ENCODE measurements around the gene CRELD2. TPM values are rescaled to one million over a fixed set of nuclear protein-coding genes. Genes with fewer than 3 reads are reported as not detected.

CRELD2 gene
- polyA plus RNA-seq, 1 donor from 2014 or later: 83.2 TPM

GRCh38 chr22:49872347-49872746, 46.1 kb upstream of the CRELD2 start:
- no peaks in the 10 kb centered on the region for H3K9me2 ChIP-seq (ENCODE audit: insufficient read depth, low read length)
- no peak overlapping the region for H3K4me3 ChIP-seq (ENCODE audit: low read length)
- no peak overlapping the region for H2AFZ ChIP-seq (ENCODE audit: low read depth, low read length)
- no peaks in the 10 kb centered on the region for H3K36me3 ChIP-seq (ENCODE audit: insufficient read depth, low read length)
- H3K9me3 ChIP-seq (ENCODE audit: low read length): peaks cover 13% of the 10 kb centered on the region
- no peaks in the 10 kb centered on the region for H3F3A ChIP-seq (ENCODE audit: insufficient read depth, low read length, poor library complexity, severe bottlenecking)
- TF ChIP-seq REST (IDR thresholded peaks at IDR 0.05; ENCODE audit: borderline replicate concordance): no peak
- no peak for TF ChIP-seq CTCF (IDR thresholded peaks at IDR 0.05; ENCODE audit: poor library complexity, severe bottlenecking)
- no peak for TF ChIP-seq MXI1 (conservative IDR thresholded peaks at IDR 0.05; ENCODE audit: poor library complexity, severe bottlenecking)
- no peak for TF ChIP-seq TAF1 (IDR thresholded peaks at IDR 0.05; ENCODE audit: low read depth)
- TF ChIP-seq EP300 (conservative IDR thresholded peaks at IDR 0.05; ENCODE audit: poor library complexity, severe bottlenecking): no peak
- TF ChIP-seq SMC3 (conservative IDR thresholded peaks at IDR 0.05; ENCODE audit: poor library complexity): no peak
- no peak for TF ChIP-seq EZH2 (IDR thresholded peaks at IDR 0.05; ENCODE audit: borderline replicate concordance, insufficient read depth, low read length, poor library complexity, severe bottlenecking)
- TF ChIP-seq RAD21 (conservative IDR thresholded peaks at IDR 0.05): no peak
- no peak for TF ChIP-seq POLR2AphosphoS5 (IDR thresholded peaks at IDR 0.05)
- no peaks in the 10 kb centered on the region for H4K20me1 ChIP-seq (ENCODE audit: insufficient read depth)
- no peak overlapping the region for H3K27ac ChIP-seq (ENCODE audit: low read length)
- H3K27me3 ChIP-seq (ENCODE audit: insufficient read depth, low read depth, low read length): no peaks in the 10 kb centered on the region
- no peak overlapping the region for H3K4me2 ChIP-seq (ENCODE audit: low read length)
- no peak overlapping the region for H3K9ac ChIP-seq (ENCODE audit: low read length)
- H3K79me2 ChIP-seq (replicated peaks; ENCODE audit: insufficient read depth, low read length): peaks cover 84% of the 10 kb centered on the region

GRCh38 chr22:49873228-49873940, 45.0 kb upstream of the CRELD2 start:
- Histone ChIP-seq H3K27me3 (ENCODE audit: insufficient read depth, low read depth, low read length) (no peaks in the 10 kb centered on the region), H3K4me3 (ENCODE audit: low read length) (no peak overlapping the region), H3K27ac (ENCODE audit: low read length) (no peak overlapping the region), H2AFZ (ENCODE audit: low read depth, low read length) (no peak overlapping the region), H3K4me2 (ENCODE audit: low read length) (no peak overlapping the region), H3F3A (ENCODE audit: insufficient read depth, low read length, poor library complexity, severe bottlenecking) (no peaks in the 10 kb centered on the region), H3K79me2 (replicated peaks; ENCODE audit: insufficient read depth, low read length) (peaks cover 82% of the 10 kb centered on the region), H3K9ac (ENCODE audit: low read length) (no peak overlapping the region), H4K20me1 (ENCODE audit: insufficient read depth) (no peaks in the 10 kb centered on the region), H3K36me3 (ENCODE audit: insufficient read depth, low read length) (no peaks in the 10 kb centered on the region), H3K9me3 (ENCODE audit: low read length) (peaks cover 7% of the 10 kb centered on the region), H3K9me2 (ENCODE audit: insufficient read depth, low read length) (no peaks in the 10 kb centered on the region)
- no peak for TF ChIP-seq REST (IDR thresholded peaks at IDR 0.05; ENCODE audit: borderline replicate concordance)
- TF ChIP-seq SMC3 (conservative IDR thresholded peaks at IDR 0.05; ENCODE audit: poor library complexity): no peak
- no peak for TF ChIP-seq TAF1 (IDR thresholded peaks at IDR 0.05; ENCODE audit: low read depth)
- no peak for TF ChIP-seq EZH2 (IDR thresholded peaks at IDR 0.05; ENCODE audit: borderline replicate concordance, insufficient read depth, low read length, poor library complexity, severe bottlenecking)
- TF ChIP-seq RAD21 (conservative IDR thresholded peaks at IDR 0.05): no peak
- TF ChIP-seq CTCF (IDR thresholded peaks at IDR 0.05; ENCODE audit: poor library complexity, severe bottlenecking): no peak
- no peak for TF ChIP-seq POLR2AphosphoS5 (IDR thresholded peaks at IDR 0.05)
- no peak for TF ChIP-seq EP300 (conservative IDR thresholded peaks at IDR 0.05; ENCODE audit: poor library complexity, severe bottlenecking)
- no peak for TF ChIP-seq MXI1 (conservative IDR thresholded peaks at IDR 0.05; ENCODE audit: poor library complexity, severe bottlenecking)

All from neural cell (in vitro differentiated cells).